Measurements from ENCODE around the gene COL23A1. TPM values are rescaled to one million over a fixed set of nuclear protein-coding genes. Genes with fewer than 3 reads are reported as not detected.
"Not testable (repeated sequence)": the region's sequence is repeated elsewhere in the genome, so short reads cannot be mapped to it uniquely, and the experiment has no call there.

Gene COL23A1
- total and polyA plus RNA-seq, 2 donors, result 0.87 to 0.90 TPM

DNA sequence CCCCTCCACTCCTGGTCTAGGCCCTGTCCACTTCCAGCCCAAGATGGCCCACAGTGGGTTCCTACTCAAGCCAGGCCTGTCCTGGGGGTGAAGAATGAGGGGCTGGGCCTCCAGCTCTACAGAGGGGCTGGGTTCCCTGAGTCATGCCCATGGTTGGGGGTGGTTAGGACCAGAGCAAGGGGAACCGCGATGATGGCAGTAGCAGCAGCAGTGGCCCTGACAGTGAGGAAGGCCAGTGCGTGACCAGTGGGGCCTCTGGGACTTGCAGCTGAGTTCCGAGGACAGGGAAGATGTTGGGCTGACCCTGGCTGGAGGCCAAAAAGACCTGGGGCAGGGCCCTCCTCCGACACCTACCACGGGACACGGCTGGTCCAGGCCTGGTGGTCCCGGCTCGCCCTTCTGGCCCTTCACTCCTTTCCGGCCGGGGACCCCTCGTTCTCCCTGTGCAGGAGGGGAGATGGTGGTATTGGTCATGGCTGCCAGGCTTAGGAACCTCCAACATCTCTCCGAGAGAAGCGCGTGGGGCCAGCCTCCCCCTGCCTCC lies 348.4 kb downstream of the COL23A1 start:
- no peaks in the 10 kb centered on the region for H3K36me3 ChIP-seq (ENCODE audit: insufficient read depth)
- H3K4me3 ChIP-seq (ENCODE audit: low read depth, low read length), result no peak overlapping the region
- WGBS, result 80% methylated on average over 15 of the region's 15 CpGs
- H3K4me1 ChIP-seq (ENCODE audit: insufficient read depth), result no peaks in the 10 kb centered on the region
- no peak overlapping the region for H3K27ac ChIP-seq (ENCODE audit: low read depth)
- DNase-seq (ENCODE audit: extremely low spot score), result no peak

DNA sequence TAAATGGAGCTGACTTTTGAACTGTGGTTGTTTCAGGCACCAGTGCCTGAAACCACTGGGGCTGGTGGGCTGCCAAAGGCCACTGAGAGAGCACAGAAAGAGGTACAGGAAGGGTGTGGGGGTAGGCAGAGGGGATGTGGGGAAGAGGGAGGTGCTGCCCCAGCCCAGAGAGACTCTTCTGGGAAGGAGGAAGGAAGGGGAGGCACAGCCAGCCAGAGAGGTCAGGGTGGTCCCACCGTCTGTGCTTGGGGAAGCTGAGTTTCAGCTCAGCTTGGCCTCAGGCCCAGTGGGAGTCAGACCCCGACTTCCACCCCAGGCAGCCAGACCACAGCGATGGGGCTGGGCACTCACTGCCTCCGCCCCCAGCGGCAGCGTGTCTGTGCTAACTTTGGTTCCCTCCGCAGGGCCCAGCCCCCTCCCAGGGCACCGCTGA lies 348.9 kb downstream of the COL23A1 start:
- no peak overlapping the region for H3K4me3 ChIP-seq (ENCODE audit: low read depth, low read length)
- H3K36me3 ChIP-seq (ENCODE audit: insufficient read depth), result no peaks in the 10 kb centered on the region
- H3K27ac ChIP-seq (ENCODE audit: low read depth), result no peak overlapping the region
- no peak for DNase-seq (ENCODE audit: extremely low spot score)
- WGBS, result 55% methylated on average over 8 of the region's 8 CpGs
- no peaks in the 10 kb centered on the region for H3K4me1 ChIP-seq (ENCODE audit: insufficient read depth)

DNA sequence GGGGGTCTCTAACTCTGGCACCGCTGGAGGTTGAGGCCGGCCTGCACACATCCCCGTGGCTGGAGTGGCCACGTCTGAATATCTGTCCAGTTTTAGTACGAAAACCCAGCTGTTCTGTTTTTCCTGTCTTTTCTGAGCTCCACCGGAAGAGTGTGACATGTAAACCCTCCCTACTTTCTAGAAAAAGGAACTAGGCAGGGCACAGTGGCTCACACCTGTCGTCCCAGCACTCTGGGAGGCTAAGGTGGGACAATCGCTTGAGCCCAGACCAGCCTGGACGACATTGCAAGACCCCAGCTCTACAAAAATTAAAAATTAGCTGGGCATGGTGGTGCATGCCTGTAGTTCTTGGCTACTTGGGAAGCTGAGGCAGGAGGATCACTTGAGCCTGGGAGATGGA lies 349.4 kb downstream of the COL23A1 start:
- Histone ChIP-seq H3K4me3 (ENCODE audit: low read depth, low read length) (no peak overlapping the region), H3K4me1 (ENCODE audit: insufficient read depth) (no peaks in the 10 kb centered on the region), H3K36me3 (ENCODE audit: insufficient read depth) (no peaks in the 10 kb centered on the region), H3K27ac (ENCODE audit: low read depth) (no peak overlapping the region)
- WGBS, result 75% methylated on average over 9 of the region's 9 CpGs
- no peak for DNase-seq (ENCODE audit: extremely low spot score)

DNA sequence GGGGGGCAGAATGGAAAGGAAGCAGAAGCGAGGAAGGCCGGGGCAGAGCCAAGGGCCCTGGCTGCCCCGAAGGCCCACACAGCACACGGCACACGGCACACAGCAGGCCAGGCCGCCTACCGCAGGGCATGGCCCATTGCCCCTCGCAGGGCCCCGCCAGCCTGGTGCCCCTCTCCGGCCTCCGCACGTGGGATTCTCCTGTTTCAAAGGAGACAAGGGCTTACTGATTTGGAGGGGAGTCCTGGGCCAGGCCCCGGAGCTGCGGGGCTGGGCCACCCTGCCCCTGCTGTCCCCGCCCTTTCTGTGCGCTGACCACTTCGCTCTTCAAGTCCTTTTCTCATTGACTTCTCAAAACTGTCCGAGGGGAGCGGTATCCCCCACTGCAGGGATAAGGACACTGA lies 349.9 kb downstream of the COL23A1 start:
- no peak overlapping the region for H3K4me3 ChIP-seq (ENCODE audit: low read depth, low read length)
- 87% methylated on average over 19 of the region's 19 CpGs for WGBS
- no peaks in the 10 kb centered on the region for H3K36me3 ChIP-seq (ENCODE audit: insufficient read depth)
- H3K27ac ChIP-seq (ENCODE audit: low read depth), result no peak overlapping the region
- H3K4me1 ChIP-seq (ENCODE audit: insufficient read depth), result no peaks in the 10 kb centered on the region
- DNase-seq (ENCODE audit: extremely low spot score), result no peak

DNA sequence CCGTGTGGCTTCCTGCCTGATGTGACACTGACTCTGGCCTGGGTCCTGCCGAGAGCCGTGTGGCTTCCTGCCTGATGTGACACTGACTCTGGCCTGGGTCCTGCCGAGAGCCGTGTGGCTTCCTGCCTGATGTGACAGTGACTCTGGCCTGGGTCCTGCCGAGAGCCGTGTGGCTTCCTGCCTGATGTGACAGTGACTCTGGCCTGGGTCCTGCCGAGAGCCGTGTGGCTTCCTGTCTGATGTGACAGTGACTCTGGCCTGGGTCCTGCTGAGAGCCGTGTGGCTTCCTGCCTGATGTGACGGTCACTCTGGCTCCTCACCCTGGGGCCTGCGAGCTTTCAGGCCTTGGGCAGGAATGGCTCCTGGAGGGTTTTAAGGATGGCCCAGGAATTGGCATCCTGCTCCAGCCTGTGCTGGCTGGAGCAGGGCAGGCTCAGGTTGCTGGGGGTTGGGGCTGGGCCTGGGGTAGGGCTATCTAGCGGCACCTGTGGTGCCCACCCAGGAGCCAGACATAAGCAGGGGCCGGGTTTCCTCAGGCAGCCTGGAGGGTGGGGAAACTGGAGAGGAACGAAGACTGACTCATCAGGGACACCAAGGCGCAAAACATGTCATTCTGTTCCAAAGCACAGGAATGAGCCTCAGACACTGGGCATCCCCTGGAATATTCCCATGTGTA lies 350.4 kb downstream of the COL23A1 start:
- not testable (repeated sequence) for H3K4me3 ChIP-seq (ENCODE audit: low read depth, low read length); H3K36me3 ChIP-seq (ENCODE audit: insufficient read depth); H3K4me1 ChIP-seq (ENCODE audit: insufficient read depth); DNase-seq (ENCODE audit: extremely low spot score)
- WGBS, result 66% methylated on average over 14 of the region's 16 CpGs
- H3K27ac ChIP-seq (ENCODE audit: low read depth), result peak overlapping the region; percentile 29

DNA sequence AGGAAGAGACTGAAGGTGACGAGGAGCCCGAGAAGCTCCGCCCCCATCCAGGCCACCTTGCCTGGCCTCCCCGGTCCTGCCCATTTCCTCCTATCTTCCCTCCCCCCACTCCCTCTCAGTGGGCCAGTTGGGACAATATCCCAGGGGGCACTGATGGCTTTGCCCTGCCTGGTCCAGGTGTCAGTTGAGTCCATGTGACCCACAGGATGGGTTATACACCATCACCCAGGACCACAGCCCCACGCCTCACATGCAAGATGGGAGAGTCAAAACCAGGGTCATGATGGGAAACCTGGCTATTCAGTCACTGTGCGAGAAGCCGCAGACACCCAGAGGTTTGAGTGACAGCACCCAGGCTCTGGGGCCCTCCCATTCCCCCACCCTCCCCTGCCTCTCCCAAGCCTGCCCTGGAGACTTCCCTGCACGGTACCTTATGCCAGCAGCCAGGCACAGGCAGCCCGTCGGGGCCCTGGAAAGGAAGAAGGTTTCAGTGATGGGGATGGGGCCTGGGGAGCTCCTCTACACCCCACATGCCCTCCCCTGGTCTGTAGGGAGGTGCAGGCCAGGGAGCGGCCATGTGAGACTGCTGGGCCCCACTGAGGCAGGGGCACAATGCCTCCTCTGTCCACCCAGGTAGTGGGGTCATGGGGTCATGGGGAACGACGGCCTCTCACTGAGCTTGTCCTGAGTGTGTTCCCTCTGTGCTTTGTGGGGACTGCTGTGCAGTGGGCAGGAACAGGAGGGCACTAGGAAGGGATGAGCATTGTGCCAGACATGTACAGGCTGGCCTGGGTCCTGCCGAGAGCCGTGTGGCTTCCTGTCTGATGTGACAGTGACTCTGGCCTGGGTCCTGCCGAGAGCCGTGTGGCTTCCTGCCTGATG lies 351.2 kb downstream of the COL23A1 start:
- Histone ChIP-seq H3K36me3 (ENCODE audit: insufficient read depth) (no peaks in the 10 kb centered on the region), H3K4me3 (ENCODE audit: low read depth, low read length) (no peak overlapping the region), H3K27ac (ENCODE audit: low read depth) (no peak overlapping the region), H3K4me1 (ENCODE audit: insufficient read depth) (no peaks in the 10 kb centered on the region)
- WGBS, result 69% methylated on average over 17 of the region's 17 CpGs
- no peak for DNase-seq (ENCODE audit: extremely low spot score)

DNA sequence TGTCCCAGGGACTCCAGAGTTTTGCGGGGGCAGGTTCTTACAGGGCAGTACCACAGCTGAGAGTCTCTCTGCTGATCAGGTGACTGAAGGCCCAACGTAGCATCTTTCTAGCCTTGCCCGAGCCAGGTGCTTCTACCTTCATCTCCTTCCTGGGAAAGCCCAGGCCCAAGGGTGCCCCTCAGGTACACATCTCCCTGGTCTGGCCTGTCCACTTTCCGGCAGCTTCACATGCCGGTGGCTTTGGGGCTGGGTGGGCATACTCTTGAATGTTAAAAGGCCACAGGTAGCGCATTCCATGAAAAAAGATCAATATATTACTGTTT lies 351.9 kb downstream of the COL23A1 start:
- no peak overlapping the region for H3K27ac ChIP-seq (ENCODE audit: low read depth)
- H3K4me1 ChIP-seq (ENCODE audit: insufficient read depth), result no peaks in the 10 kb centered on the region
- H3K36me3 ChIP-seq (ENCODE audit: insufficient read depth), result no peaks in the 10 kb centered on the region
- H3K4me3 ChIP-seq (ENCODE audit: low read depth, low read length), result no peak overlapping the region
- DNase-seq (ENCODE audit: extremely low spot score), result no peak
- WGBS, result 95% methylated on average over 6 of the region's 6 CpGs

DNA sequence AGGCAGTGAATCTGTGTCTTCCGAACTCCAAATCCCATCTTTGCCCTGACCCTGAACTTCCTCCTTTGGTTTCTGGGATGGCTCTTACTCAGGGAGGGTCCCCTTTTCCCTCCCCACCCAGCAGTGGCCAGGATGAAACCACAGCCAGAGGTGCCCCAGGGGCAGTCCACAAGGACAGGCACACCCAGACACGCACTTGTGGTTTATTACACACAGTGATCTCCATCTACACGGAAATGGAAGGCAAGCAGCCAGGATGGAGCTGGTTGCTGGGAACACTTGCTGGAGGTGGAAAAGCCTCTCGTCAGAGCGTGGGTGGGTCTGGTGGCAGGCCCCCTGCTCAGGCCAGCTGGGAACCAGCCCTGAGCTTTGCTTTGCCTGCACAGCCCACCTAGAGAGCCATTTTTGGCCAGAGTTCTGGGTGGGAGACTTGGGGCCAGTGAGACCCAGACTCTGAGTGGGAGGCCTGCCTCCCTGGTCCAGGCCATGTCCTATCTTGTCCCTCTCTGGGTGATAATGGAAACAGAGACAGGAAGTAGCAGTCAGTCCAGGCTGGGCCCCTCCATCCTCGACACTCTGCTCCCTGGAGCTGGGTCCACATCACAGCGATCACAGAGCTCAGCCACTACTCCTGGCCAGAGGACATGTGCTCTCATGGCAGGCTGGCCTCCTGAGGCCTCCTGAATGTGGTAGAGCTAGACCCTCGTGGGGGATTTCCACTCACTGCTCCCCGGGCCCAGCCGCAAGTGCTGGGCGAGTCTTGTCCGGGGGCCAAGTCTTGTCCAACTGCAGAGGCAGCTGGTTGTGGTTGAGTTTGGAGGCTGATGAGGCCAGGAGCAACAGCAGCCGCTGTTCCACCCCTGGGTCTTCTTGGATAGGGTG lies 352.5 kb downstream of the COL23A1 start:
- WGBS, result 74% methylated on average over 13 of the region's 13 CpGs
- H3K4me1 ChIP-seq (ENCODE audit: insufficient read depth), result no peaks in the 10 kb centered on the region
- H3K4me3 ChIP-seq (ENCODE audit: low read depth, low read length), result no peak overlapping the region
- no peaks in the 10 kb centered on the region for H3K36me3 ChIP-seq (ENCODE audit: insufficient read depth)
- H3K27ac ChIP-seq (ENCODE audit: low read depth), result no peak overlapping the region
- no peak for DNase-seq (ENCODE audit: extremely low spot score)

DNA sequence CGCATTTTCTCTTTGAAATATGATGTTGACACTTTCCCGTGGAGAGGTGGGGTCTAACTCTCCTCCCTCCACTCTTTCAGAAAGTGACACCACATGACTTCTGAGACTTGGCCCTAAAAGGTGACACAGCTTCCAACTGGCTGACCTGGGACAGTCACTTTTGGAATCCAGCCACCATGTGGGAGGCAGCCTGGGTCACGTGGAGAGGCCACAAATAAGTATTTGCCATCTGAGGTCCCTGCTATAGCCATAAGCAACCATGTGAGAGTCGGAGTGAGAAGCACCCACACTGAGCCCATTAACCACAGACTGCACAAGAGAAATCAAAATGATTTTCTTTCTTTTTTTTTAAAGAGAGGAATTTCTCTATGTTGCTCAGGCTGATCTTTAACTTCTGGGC lies 353.5 kb downstream of the COL23A1 start:
- 57% methylated on average over 4 of the region's 4 CpGs for WGBS
- H3K36me3 ChIP-seq (ENCODE audit: insufficient read depth), result no peaks in the 10 kb centered on the region
- no peak for DNase-seq (ENCODE audit: extremely low spot score)
- no peaks in the 10 kb centered on the region for H3K4me1 ChIP-seq (ENCODE audit: insufficient read depth)
- H3K4me3 ChIP-seq (ENCODE audit: low read depth, low read length), result no peak overlapping the region
- no peak overlapping the region for H3K27ac ChIP-seq (ENCODE audit: low read depth)

DNA sequence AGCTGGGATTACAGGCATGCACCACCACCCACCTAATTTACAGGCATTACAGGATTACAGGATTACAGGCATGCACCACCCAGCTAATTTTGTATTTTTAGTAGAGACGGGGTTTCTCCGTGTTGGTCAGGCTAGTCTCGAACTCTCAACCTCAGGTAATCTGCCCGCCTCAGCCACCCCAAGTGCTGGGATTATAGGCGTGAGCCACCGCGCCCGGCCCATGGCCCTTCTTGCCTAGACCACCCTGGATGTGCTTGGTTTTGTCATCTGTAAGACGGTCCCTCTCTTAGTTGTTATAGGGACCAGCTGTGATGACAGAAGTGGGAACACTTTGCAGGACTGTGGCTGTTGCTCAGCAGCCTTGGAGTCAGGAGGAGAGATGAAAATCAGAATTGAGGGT lies 354.1 kb downstream of the COL23A1 start:
- DNase-seq (ENCODE audit: extremely low spot score), result no peak
- Histone ChIP-seq H3K36me3 (ENCODE audit: insufficient read depth) (no peaks in the 10 kb centered on the region), H3K4me3 (ENCODE audit: low read depth, low read length) (no peak overlapping the region), H3K4me1 (ENCODE audit: insufficient read depth) (no peaks in the 10 kb centered on the region), H3K27ac (ENCODE audit: low read depth) (no peak overlapping the region)
- 92% methylated on average over 9 of the region's 9 CpGs for WGBS

DNA sequence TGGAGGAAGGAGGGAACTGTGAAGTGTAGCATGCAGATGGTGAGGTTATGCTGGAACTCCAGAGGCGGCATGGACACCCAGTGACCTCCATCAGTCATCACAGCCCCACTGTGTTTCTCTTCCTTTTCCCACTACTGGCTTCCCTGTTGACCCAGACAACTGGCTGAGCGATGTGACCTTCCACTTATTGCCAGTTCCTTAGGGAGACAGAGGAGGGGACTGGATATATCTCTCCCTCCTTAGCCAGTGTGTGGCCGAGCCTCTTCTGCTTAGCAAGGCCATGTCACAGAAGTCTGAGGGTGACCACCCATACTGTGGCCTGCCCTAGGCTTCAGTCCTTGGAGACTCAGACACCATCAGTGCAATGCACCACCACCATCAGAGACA lies 354.6 kb downstream of the COL23A1 start:
- 78% methylated on average over 3 of the region's 3 CpGs for WGBS
- no peak for DNase-seq (ENCODE audit: extremely low spot score)
- Histone ChIP-seq H3K36me3 (ENCODE audit: insufficient read depth) (peaks cover 1% of the 10 kb centered on the region), H3K27ac (ENCODE audit: low read depth) (no peak overlapping the region), H3K4me1 (ENCODE audit: insufficient read depth) (no peaks in the 10 kb centered on the region), H3K4me3 (ENCODE audit: low read depth, low read length) (no peak overlapping the region)

DNA sequence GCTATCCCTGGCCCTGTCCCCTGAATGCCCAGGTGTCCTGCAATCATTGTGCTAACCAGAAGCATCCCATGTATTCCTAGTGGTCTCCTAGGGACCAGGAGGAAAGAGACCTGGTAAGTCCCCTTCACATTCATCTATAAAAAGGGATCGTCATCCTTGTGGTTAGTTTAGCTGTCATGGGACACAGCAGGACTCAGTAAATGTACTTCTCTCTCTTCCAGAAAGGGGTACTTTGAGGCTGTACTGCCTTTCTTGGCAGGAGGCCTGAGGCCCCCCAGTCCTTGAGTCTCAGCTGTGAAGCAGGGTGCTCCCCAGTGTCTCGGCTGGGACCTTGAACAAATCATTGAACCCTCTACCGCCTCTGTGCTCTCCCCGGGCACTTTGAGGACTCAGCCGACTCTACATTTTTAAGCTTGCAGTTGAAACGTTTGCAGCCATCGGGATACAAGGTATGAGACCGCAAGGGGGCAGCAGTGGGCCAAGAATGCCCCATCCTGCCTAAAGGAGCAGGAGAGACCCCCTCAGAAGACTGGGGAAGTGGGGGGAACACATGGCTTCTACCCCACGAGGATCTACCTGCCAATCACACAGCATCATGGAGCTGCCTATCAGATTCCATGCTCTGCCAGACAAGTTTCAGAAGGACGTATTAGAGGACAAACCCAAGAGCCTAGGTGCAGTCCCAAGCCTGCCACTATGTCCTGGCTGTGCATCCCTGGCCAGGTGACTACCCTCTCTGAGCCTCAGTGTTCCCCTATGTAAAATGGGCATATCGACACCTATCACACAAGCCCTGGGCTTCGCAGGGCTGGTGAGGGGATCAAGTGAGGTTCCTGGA lies 355.2 kb downstream of the COL23A1 start:
- WGBS, result 26% methylated on average over 12 of the region's 12 CpGs
- Histone ChIP-seq H3K4me3 (ENCODE audit: low read depth, low read length) (no peak overlapping the region), H3K4me1 (ENCODE audit: insufficient read depth) (no peaks in the 10 kb centered on the region), H3K36me3 (ENCODE audit: insufficient read depth) (peaks cover 1% of the 10 kb centered on the region), H3K27ac (ENCODE audit: low read depth) (no peak overlapping the region)
- no peak for DNase-seq (ENCODE audit: extremely low spot score)
